Measurements from ENCODE around the gene SGTA. TPM values are rescaled to one million over a fixed set of nuclear protein-coding genes. Genes with fewer than 3 reads are reported as not detected.

The SGTA gene
- total RNA-seq, 1 donor from 2014 or later: 47.3 TPM

- Mint-ChIP-seq H3K4me3 (no peak overlapping the region), H3K9me3 (no peaks in the 10 kb centered on the region), H3K36me3 (ENCODE audit: low read depth) (peaks cover 35% of the 10 kb centered on the region), H3K4me1 (peaks cover 2% of the 10 kb centered on the region), H3K27ac (no peak overlapping the region), H3K27me3 (no peaks in the 10 kb centered on the region)
- TF ChIP-seq CTCF (IDR thresholded peaks at IDR 0.05): no peak
- no peak for ATAC-seq (ENCODE audit: low read depth)
- DNase-seq: no peak
- ChIA-PET POLR2A (no interaction called here), CTCF (no interaction called here)
- intact Hi-C loops (cut with micrococcal nuclease): no loop called here
Measured at GRCh38 chr19:2812414-2813234, 29.6 kb upstream of the SGTA start.

- POLR2A ChIA-PET: interaction anchor here (0.5 kb wide), 1 partner anchor 554 kb away, joined by 3 read pairs; no protein-coding TSS in a partner anchor
- DNase-seq (no peak), ATAC-seq (ENCODE audit: low read depth) (no peak)
- Mint-ChIP-seq H3K27me3 (no peaks in the 10 kb centered on the region), H3K9me3 (no peaks in the 10 kb centered on the region), H3K4me1 (no peaks in the 10 kb centered on the region), H3K4me3 (no peak overlapping the region), H3K36me3 (ENCODE audit: low read depth) (peaks cover 38% of the 10 kb centered on the region), H3K27ac (no peak overlapping the region)
- CTCF ChIA-PET: no interaction called here
- intact Hi-C loops (cut with micrococcal nuclease): no loop called here
- TF ChIP-seq CTCF (IDR thresholded peaks at IDR 0.05): no peak
Measured at GRCh38 chr19:2811735-2812413, 28.8 kb upstream of the SGTA start.

- POLR2A ChIA-PET: interaction anchor here (0.5 kb wide), 1 partner anchor 553 kb away, joined by 3 read pairs; no protein-coding TSS in a partner anchor
- intact Hi-C loops (cut with micrococcal nuclease): no loop called here
- H3K9me3 Mint-ChIP-seq: no peaks in the 10 kb centered on the region
Measured at GRCh38 chr19:2811221-2811722, 28.2 kb upstream of the SGTA start.

GRCh38 chr19:2810141-2811091, 27.3 kb upstream of the SGTA start:
- intact Hi-C loops (cut with micrococcal nuclease): no loop called here

More at GRCh38 chr19:2811221-2811722, 28.2 kb upstream of the SGTA start:
- no peak for DNase-seq
- Mint-ChIP-seq H3K4me1 (no peaks in the 10 kb centered on the region), H3K27ac (no peak overlapping the region), H3K4me3 (no peak overlapping the region), H3K36me3 (ENCODE audit: low read depth) (peaks cover 42% of the 10 kb centered on the region), H3K27me3 (no peaks in the 10 kb centered on the region)
- no peak for ATAC-seq (ENCODE audit: low read depth)
- TF ChIP-seq CTCF (IDR thresholded peaks at IDR 0.05): no peak
- CTCF ChIA-PET: no interaction called here

More at GRCh38 chr19:2810141-2811091, 27.3 kb upstream of the SGTA start:
- no peak for ATAC-seq (ENCODE audit: low read depth)
- H3K9me3 Mint-ChIP-seq: no peaks in the 10 kb centered on the region
- no peaks in the 10 kb centered on the region for H3K27me3 Mint-ChIP-seq
- POLR2A ChIA-PET: no interaction called here
- no peak for DNase-seq
- peaks cover 43% of the 10 kb centered on the region for H3K36me3 Mint-ChIP-seq (ENCODE audit: low read depth)
- H3K4me1 Mint-ChIP-seq: no peaks in the 10 kb centered on the region
- H3K27ac Mint-ChIP-seq: no peak overlapping the region
- H3K4me3 Mint-ChIP-seq: no peak overlapping the region
- no peak for TF ChIP-seq CTCF (IDR thresholded peaks at IDR 0.05)
- CTCF ChIA-PET: no interaction called here
